HepG2 (cell line): ENCODE measurements around the gene MRPS10. TPM values are rescaled to one million over a fixed set of nuclear protein-coding genes. Genes with fewer than 3 reads are reported as not detected.

ENCODE experiments used
- ATAC-seq: fragments of 200-7000 bp; cut with Tn5 transposase; 3 replicates; pipeline ENCODE4 v1.9.1; 2020; ENCODE audit warnings: mild to moderate bottlenecking, moderate library complexity
- BruUV-seq: library from RNA; stranded (reverse); fragments of 400-500 nt; replicated peaks from 2 replicates; lab custom pipeline; 2021; lab: Mats Ljungman, UMichigan
- CTCF ChIA-PET: fragments of 300-600 bp; formaldehyde crosslinking; extraction: SDS; loops from one replicate; lab custom pipeline; 2021; ENCODE audit warnings: low total read pairs, inconsistent platforms, low intra/inter-chr PET ratio; lab: Yijun Ruan, JAX
- POLR2A ChIA-PET: fragments of 350-600 bp; sonication (Branson Sonifier 250); formaldehyde crosslinking; loops from one replicate; lab custom pipeline; 2020; ENCODE audit warnings: antibody characterized with exemption, inconsistent platforms; lab: Yijun Ruan, JAX
- DNase-seq: peaks from one replicate; pipeline ENCODE4 v3.0.0-alpha.2; 2015; ENCODE audit warnings: low spot score
- FAIRE-seq: peaks from 3 replicates; lab custom pipeline; 2011; peaks lifted over from hg19 to GRCh38; lab: Jason Lieb, UNC
- H2AFZ ChIP-seq: one replicate; pipeline ENCODE4 v1.6.1; 2011; ENCODE audit warnings: low read length, inconsistent platforms
- H3K27ac ChIP-seq: fragments of 300-600 bp; 3 replicates; pipeline ENCODE4 v1.8.0; 2011; ENCODE audit warnings: mixed run types, mild to moderate bottlenecking, mixed read lengths, low read length, inconsistent platforms; ENCODE audit not compliant: insufficient read depth; ENCODE audit errors: extremely low read length
- H3K27me3 ChIP-seq, 2 experiments: fragments of 200-600 bp in 1 of 2; 2 replicates in 1 of 2; 3 replicates in 1 of 2; pipeline versions ENCODE4 v1.6.0 to v1.8.0; 2011; ENCODE audit warnings: low read length in 2 of 2, mild to moderate bottlenecking in 2 of 2, moderate library complexity in 2 of 2, inconsistent platforms in 1 of 2; ENCODE audit not compliant: insufficient read depth in 2 of 2, control insufficient read depth in 1 of 2
- H3K36me3 ChIP-seq, 2 experiments: fragments of 200-600 bp in 1 of 2; replicated peaks in 1 of 2; 2 replicates in 1 of 2; 3 replicates in 1 of 2; pipeline versions ENCODE4 v1.5.1 to v1.8.0; 2011; ENCODE audit warnings: low read length in 2 of 2, inconsistent platforms in 1 of 2; ENCODE audit not compliant: insufficient read depth in 2 of 2, control insufficient read depth in 1 of 2
- H3K4me1 ChIP-seq: 2 replicates; pipeline ENCODE4 v1.5.1; 2012; ENCODE audit warnings: low read length, inconsistent platforms; ENCODE audit not compliant: insufficient read depth
- H3K4me2 ChIP-seq: 2 replicates; pipeline ENCODE4 v1.6.0; 2011; ENCODE audit warnings: low read depth, low read length, inconsistent platforms
- H3K4me3 ChIP-seq, 3 experiments: fragments of 200-600 bp in 1 of 3; sonication (generic), shearing (Covaris generic) in 1 of 3; replicated peaks in 1 of 3; 2 replicates each; pipeline ENCODE4 v1.5.1; 2011 to 2016; ENCODE audit warnings: low read length in 3 of 3, inconsistent platforms in 2 of 3, low read depth in 2 of 3, mild to moderate bottlenecking in 2 of 3, control low read depth in 1 of 3, mixed read lengths in 1 of 3; ENCODE audit not compliant: insufficient read depth in 1 of 3
- H3K79me2 ChIP-seq: one replicate; pipeline ENCODE4 v1.6.1; 2011; ENCODE audit warnings: low read length, inconsistent platforms; ENCODE audit not compliant: insufficient read depth
- H3K9ac ChIP-seq: 2 replicates; pipeline ENCODE4 v1.6.0; 2011; ENCODE audit warnings: mild to moderate bottlenecking, low read depth, low read length, inconsistent platforms; ENCODE audit not compliant: insufficient read depth
- H3K9me3 ChIP-seq: 2 replicates; pipeline ENCODE4 v1.5.1; 2012; ENCODE audit warnings: mild to moderate bottlenecking, low read length
- H4K20me1 ChIP-seq: 2 replicates; pipeline ENCODE4 v1.6.0; 2011; ENCODE audit warnings: inconsistent platforms, mild to moderate bottlenecking, low read length, moderate library complexity; ENCODE audit not compliant: insufficient read depth
- GTF2F1 ChIP-seq: fragments of 150-350 bp; IDR thresholded peaks from 2 replicates; pipeline ENCODE4 v1.6.1; 2014; ENCODE audit warnings: low read length
- KLF12 ChIP-seq: sonication (generic); formaldehyde crosslinking; IDR thresholded peaks from 2 replicates; pipeline ENCODE4 v1.4.0; 2020; ENCODE audit warnings: missing genetic modification reagents, borderline replicate concordance
- NPAS2 ChIP-seq: sonication (generic); formaldehyde crosslinking; IDR thresholded peaks from 2 replicates; pipeline ENCODE4 v1.8.0; 2022; ENCODE audit warnings: mild to moderate bottlenecking, missing genetic modification reagents, borderline replicate concordance
- RFX5 ChIP-seq: IDR thresholded peaks from 2 replicates; pipeline ENCODE4 v1.6.1; 2011; ENCODE audit warnings: low read depth, low read length, improper control_type of control experiment
- ZFP90 ChIP-seq: sonication (generic); formaldehyde crosslinking; IDR thresholded peaks from 2 replicates; pipeline ENCODE4 v1.8.0; 2022; ENCODE audit warnings: missing genetic modification reagents, mild to moderate bottlenecking, inconsistent platforms, borderline replicate concordance
- ZMYM4 ChIP-seq: sonication (generic); formaldehyde crosslinking; IDR thresholded peaks from 2 replicates; pipeline ENCODE4 v1.8.1; 2023; ENCODE audit warnings: mild to moderate bottlenecking, missing genetic modification reagents
- ZNF136 ChIP-seq: sonication (generic); formaldehyde crosslinking; IDR thresholded peaks from 2 replicates; pipeline ENCODE4 v1.8.1; 2022; ENCODE audit warnings: low read depth, mild to moderate bottlenecking, moderate library complexity, missing genetic modification reagents
- ZNF335 ChIP-seq: sonication (generic); formaldehyde crosslinking; IDR thresholded peaks from 2 replicates; pipeline ENCODE4 v1.4.0; 2020; ENCODE audit warnings: missing genetic modification reagents
- ZNF44 ChIP-seq: sonication (generic); formaldehyde crosslinking; IDR thresholded peaks from 2 replicates; pipeline ENCODE4 v1.5.1; 2020; ENCODE audit warnings: mild to moderate bottlenecking, missing genetic modification reagents
- ZNF75D ChIP-seq: sonication (generic); formaldehyde crosslinking; IDR thresholded peaks from 2 replicates; pipeline ENCODE4 v1.8.1; 2023; ENCODE audit warnings: missing genetic modification reagents, mild to moderate bottlenecking, borderline replicate concordance
- WGBS: methylation state at CpG from one replicate; pipeline ENCODE4 v1.1.6; 2017; ENCODE audit warnings: low lambda C conversion rate; 5-methylcytosine and 5-hydroxymethylcytosine counted together
- in situ Hi-C: cut with HindIII; loops from 2 replicates; pipeline ENCODE4 v1.10.0; 2017; ENCODE audit warnings: low pct_unique_long_range_greater_than_20kb; ENCODE audit not compliant: extremely low pct_ligation_motif_present
- intact Hi-C: fragments of 100-400 bp; cut with micrococcal nuclease; formaldehyde crosslinking; loops from one replicate; pipeline ENCODE4 v1.10.0; 2022; ENCODE audit not compliant: unreplicated experiment
- polyA plus RNA-seq, 8 experiments: library from polyadenylated mRNA; depleted of rRNA in 3 of 8; stranded (reverse) in 7 of 8; unstranded in 1 of 8; fragments of >200 nt; fragmentation: Illumina TruSeq in 4 of 8; extraction: Trizol in 4 of 8; gene quantifications; 2 replicates each; pipeline versions ENCODE4 v1.2.1 to v1.2.3, GENCODE V29; 2011 to 2016; ENCODE audit warnings: low read depth in 4 of 8, missing spikeins in 1 of 8, mixed read lengths in 1 of 8; ENCODE audit not compliant: insufficient read depth in 1 of 8
- total RNA-seq, 5 experiments: library from RNA; depleted of rRNA; stranded (reverse); fragments of >200 nt; fragmentation: Illumina TruSeq; extraction: Trizol; gene quantifications; 2 replicates each; pipeline ENCODE4 v1.2.3, GENCODE V29; 2016; ENCODE audit warnings: low read depth in 1 of 5
- TF ChIP-seq, protein P1 (sequence below): sonication (generic); formaldehyde crosslinking; IDR thresholded peaks from 2 replicates; pipeline ENCODE4 v1.5.0; 2020; ENCODE audit warnings: missing genetic modification reagents
- TF ChIP-seq, protein P2 (sequence below): sonication (generic); formaldehyde crosslinking; IDR thresholded peaks from 2 replicates; pipeline ENCODE4 v1.4.0; 2020; ENCODE audit warnings: missing genetic modification reagents
- TF ChIP-seq, protein P3 (sequence below): sonication (generic); formaldehyde crosslinking; IDR thresholded peaks from 2 replicates; pipeline ENCODE4 v1.5.0; 2020; ENCODE audit warnings: mild to moderate bottlenecking, missing genetic modification reagents
- TF ChIP-seq, protein P4 (sequence below): sonication (generic); formaldehyde crosslinking; IDR thresholded peaks from 2 replicates; pipeline ENCODE4 v1.8.0; 2022; ENCODE audit warnings: missing genetic modification reagents, mild to moderate bottlenecking, moderate library complexity, borderline replicate concordance
- TF ChIP-seq, protein P5 (sequence below): sonication (generic); formaldehyde crosslinking; IDR thresholded peaks from 2 replicates; pipeline ENCODE4 v1.9.0; 2021; ENCODE audit warnings: missing genetic modification reagents, borderline replicate concordance

The MRPS10 gene
- total and polyA plus RNA-seq, 2 of the 13 experiments (the other 11 are each of a cell fraction or from before 2014, with no cell fraction given) = 31.7 to 54.6 TPM

DNA sequence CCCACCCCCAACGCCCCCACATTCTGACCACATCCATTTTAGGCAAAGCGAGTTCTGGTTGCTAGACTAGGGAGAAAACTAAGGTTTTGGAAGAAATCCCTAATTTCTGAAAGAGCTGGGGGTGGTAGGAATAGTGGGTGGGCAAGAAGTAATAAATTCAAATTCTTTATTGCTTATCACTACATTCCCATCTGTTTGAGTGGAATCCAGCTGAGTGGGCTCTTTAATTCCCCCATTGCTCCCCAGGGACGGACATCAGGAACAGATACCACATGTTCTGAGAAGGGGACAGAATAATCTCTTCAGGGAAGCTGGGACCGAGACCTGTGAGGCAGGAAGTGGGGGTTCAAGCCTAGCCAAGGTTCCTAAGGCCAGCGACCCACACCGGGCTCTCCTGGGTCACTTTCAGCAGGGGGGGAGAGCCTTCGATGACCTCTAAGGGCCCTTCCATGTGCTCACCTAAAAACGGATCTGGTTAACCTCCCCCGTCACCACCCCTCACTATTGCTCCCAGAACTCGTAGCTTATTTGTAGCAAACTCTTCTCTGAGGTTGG lies 42.3 kb upstream of the MRPS10 start (continued):
- TF ChIP-seq, protein P1, sequence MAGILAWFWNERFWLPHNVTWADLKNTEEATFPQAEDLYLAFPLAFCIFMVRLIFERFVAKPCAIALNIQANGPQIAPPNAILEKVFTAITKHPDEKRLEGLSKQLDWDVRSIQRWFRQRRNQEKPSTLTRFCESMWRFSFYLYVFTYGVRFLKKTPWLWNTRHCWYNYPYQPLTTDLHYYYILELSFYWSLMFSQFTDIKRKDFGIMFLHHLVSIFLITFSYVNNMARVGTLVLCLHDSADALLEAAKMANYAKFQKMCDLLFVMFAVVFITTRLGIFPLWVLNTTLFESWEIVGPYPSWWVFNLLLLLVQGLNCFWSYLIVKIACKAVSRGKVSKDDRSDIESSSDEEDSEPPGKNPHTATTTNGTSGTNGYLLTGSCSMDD = no peak
- no peak for TF ChIP-seq ZNF136 (CRISPR knock-in tag)
- TF ChIP-seq, protein P2, sequence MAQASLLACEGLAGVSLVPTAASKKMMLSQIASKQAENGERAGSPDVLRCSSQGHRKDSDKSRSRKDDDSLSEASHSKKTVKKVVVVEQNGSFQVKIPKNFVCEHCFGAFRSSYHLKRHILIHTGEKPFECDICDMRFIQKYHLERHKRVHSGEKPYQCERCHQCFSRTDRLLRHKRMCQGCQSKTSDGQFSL (CRISPR knock-in tag) = no peak
- TF ChIP-seq, protein P3, sequence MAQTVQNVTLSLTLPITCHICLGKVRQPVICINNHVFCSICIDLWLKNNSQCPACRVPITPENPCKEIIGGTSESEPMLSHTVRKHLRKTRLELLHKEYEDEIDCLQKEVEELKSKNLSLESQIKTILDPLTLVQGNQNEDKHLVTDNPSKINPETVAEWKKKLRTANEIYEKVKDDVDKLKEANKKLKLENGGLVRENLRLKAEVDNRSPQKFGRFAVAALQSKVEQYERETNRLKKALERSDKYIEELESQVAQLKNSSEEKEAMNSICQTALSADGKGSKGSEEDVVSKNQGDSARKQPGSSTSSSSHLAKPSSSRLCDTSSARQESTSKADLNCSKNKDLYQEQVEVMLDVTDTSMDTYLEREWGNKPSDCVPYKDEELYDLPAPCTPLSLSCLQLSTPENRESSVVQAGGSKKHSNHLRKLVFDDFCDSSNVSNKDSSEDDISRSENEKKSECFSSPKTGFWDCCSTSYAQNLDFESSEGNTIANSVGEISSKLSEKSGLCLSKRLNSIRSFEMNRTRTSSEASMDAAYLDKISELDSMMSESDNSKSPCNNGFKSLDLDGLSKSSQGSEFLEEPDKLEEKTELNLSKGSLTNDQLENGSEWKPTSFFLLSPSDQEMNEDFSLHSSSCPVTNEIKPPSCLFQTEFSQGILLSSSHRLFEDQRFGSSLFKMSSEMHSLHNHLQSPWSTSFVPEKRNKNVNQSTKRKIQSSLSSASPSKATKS (CRISPR knock-in tag) = no peak
- no peak for TF ChIP-seq ZNF335 (CRISPR knock-in tag)
- TF ChIP-seq GTF2F1 = no peak
- TF ChIP-seq ZNF44 (CRISPR knock-in tag) = no peak
- TF ChIP-seq NPAS2 = no peak
- TF ChIP-seq, all 625 proteins: peak for 0

DNA sequence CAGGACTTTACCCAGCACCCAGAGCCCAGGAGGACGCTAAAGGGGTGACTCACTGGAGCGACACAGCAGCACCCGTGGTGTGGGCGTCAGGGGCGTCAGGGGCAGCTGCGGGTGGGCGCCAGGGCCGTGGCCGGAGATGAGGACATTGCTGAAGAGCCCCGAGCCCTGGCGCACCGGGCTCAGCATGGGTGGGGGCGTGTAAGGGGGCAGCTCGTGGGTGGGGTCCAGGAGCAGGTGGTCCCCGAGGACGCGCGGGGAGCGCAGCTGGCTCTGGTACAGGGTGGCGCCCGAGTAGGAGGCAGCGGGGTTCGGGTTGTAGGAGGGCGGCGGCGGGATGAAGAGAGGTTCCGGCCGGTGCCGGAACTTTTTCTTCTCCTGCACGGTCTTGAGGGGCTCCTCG lies 41.6 kb upstream of the MRPS10 start:
- no peak for DNase-seq
- CTCF ChIA-PET = no interaction called here
- 82% methylated on average over 22 of the region's 31 CpGs for WGBS
- H3K4me1 ChIP-seq = peaks cover 8% of the 10 kb centered on the region; the same call in 1 of the 2 replicates
- H3K9me3 ChIP-seq = no peaks in the 10 kb centered on the region
- FAIRE-seq = no peak
- H3K27ac ChIP-seq = no peak overlapping the region
- H4K20me1 ChIP-seq = no peaks in the 10 kb centered on the region
- H3K4me3 ChIP-seq = no peak overlapping the region
- BruUV-seq = no TSS peak
- POLR2A ChIA-PET = no interaction called here
- no peak overlapping the region for H3K4me2 ChIP-seq
- no peaks in the 10 kb centered on the region for H3K36me3 ChIP-seq
- H2AFZ ChIP-seq = no peak overlapping the region
- H3K9ac ChIP-seq = no peak overlapping the region
- no peak for ATAC-seq
- H3K27me3 ChIP-seq = peaks cover 2 to 23% of the 10 kb centered on the region in 2 experiments; a peak in 3 of 5 replicates
- in situ Hi-C loops = no loop called here
- no peaks in the 10 kb centered on the region for H3K79me2 ChIP-seq
- intact Hi-C loops = no loop called here
- TF ChIP-seq, protein P4, sequence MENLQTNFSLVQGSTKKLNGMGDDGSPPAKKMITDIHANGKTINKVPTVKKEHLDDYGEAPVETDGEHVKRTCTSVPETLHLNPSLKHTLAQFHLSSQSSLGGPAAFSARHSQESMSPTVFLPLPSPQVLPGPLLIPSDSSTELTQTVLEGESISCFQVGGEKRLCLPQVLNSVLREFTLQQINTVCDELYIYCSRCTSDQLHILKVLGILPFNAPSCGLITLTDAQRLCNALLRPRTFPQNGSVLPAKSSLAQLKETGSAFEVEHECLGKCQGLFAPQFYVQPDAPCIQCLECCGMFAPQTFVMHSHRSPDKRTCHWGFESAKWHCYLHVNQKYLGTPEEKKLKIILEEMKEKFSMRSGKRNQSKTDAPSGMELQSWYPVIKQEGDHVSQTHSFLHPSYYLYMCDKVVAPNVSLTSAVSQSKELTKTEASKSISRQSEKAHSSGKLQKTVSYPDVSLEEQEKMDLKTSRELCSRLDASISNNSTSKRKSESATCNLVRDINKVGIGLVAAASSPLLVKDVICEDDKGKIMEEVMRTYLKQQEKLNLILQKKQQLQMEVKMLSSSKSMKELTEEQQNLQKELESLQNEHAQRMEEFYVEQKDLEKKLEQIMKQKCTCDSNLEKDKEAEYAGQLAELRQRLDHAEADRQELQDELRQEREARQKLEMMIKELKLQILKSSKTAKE (CRISPR knock-in tag) = no peak
- TF ChIP-seq KLF12 (no peak), ZFP90 (CRISPR knock-in tag) (no peak), ZMYM4 (CRISPR knock-in tag) (no peak), ZNF75D (CRISPR knock-in tag) (no peak), RFX5 (no peak)
- TF ChIP-seq, protein P5, sequence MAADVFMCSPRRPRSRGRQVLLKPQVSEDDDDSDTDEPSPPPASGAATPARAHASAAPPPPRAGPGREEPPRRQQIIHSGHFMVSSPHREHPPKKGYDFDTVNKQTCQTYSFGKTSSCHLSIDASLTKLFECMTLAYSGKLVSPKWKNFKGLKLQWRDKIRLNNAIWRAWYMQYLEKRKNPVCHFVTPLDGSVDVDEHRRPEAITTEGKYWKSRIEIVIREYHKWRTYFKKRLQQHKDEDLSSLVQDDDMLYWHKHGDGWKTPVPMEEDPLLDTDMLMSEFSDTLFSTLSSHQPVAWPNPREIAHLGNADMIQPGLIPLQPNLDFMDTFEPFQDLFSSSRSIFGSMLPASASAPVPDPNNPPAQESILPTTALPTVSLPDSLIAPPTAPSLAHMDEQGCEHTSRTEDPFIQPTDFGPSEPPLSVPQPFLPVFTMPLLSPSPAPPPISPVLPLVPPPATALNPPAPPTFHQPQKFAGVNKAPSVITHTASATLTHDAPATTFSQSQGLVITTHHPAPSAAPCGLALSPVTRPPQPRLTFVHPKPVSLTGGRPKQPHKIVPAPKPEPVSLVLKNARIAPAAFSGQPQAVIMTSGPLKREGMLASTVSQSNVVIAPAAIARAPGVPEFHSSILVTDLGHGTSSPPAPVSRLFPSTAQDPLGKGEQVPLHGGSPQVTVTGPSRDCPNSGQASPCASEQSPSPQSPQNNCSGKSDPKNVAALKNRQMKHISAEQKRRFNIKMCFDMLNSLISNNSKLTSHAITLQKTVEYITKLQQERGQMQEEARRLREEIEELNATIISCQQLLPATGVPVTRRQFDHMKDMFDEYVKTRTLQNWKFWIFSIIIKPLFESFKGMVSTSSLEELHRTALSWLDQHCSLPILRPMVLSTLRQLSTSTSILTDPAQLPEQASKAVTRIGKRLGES (CRISPR knock-in tag) = no peak
